WTC11 (cell line): ENCODE measurements around the gene KCTD1. TPM values are rescaled to one million over a fixed set of nuclear protein-coding genes. Genes with fewer than 3 reads are reported as not detected.

Experiments used
- ATAC-seq: fragments of 200-7000 bp; cut with Tn5 transposase; 2 replicates; pipeline ENCODE4 v1.10.0; 2021; ENCODE audit warnings: mild to moderate bottlenecking, moderate library complexity
- CTCF ChIA-PET: fragments of 300-600 bp; sonication (Branson Sonifier 250); formaldehyde crosslinking; loops from one replicate; lab custom pipeline; 2021; ENCODE audit warnings: antibody characterized with exemption; lab: Charles Lee
- POLR2A ChIA-PET: fragments of 350-600 bp; sonication (Branson Sonifier 250); formaldehyde crosslinking; loops from one replicate; lab custom pipeline; 2021; ENCODE audit warnings: antibody characterized with exemption; lab: Charles Lee
- DNase-seq: peaks from one replicate; pipeline ENCODE4 v3.0.0; 2021; ENCODE audit warnings: low spot score
- H3K27ac Mint-ChIP-seq: 2 replicates; pipeline ENCODE4 v1.8.0; 2021; ENCODE audit warnings: mixed read lengths
- H3K27me3 Mint-ChIP-seq: 2 replicates; pipeline ENCODE4 v1.8.0; 2021; ENCODE audit warnings: low read depth, mild to moderate bottlenecking, moderate library complexity, mixed read lengths
- H3K36me3 Mint-ChIP-seq: 2 replicates; pipeline ENCODE4 v1.8.0; 2021; ENCODE audit warnings: mixed read lengths
- H3K4me1 Mint-ChIP-seq: 2 replicates; pipeline ENCODE4 v1.8.0; 2022; ENCODE audit warnings: mixed read lengths
- H3K4me3 Mint-ChIP-seq: 2 replicates; pipeline ENCODE4 v1.8.0; 2021; ENCODE audit warnings: mild to moderate bottlenecking, moderate library complexity, mixed read lengths
- H3K9me3 Mint-ChIP-seq: 2 replicates; pipeline ENCODE4 v1.8.0; 2021; ENCODE audit warnings: mixed read lengths
- EMX1 ChIP-seq: fragments of 250-450 bp; sonication (Bioruptor Pico); IDR thresholded peaks from 2 replicates; pipeline ENCODE4 v1.8.0; 2021; ENCODE audit warnings: mild to moderate bottlenecking
- GABPB1 ChIP-seq: sonication (generic); formaldehyde crosslinking; IDR thresholded peaks from 2 replicates; pipeline ENCODE4 v1.8.1; 2023; ENCODE audit warnings: mild to moderate bottlenecking, missing genetic modification reagents
- GRHL2 ChIP-seq: fragments of 250-450 bp; sonication (Bioruptor Pico); IDR thresholded peaks from 2 replicates; pipeline ENCODE4 v1.8.0; 2022; ENCODE audit warnings: mild to moderate bottlenecking, moderate library complexity; ENCODE audit not compliant: insufficient replicate concordance, severe bottlenecking
- HMGA2 ChIP-seq: fragments of 250-450 bp; sonication (Bioruptor Pico); IDR thresholded peaks from 2 replicates; pipeline ENCODE4 v1.4.0; 2021; ENCODE audit warnings: mild to moderate bottlenecking, moderate library complexity
- MXD4 ChIP-seq: fragments of 250-450 bp; sonication (Bioruptor Pico); IDR thresholded peaks from 2 replicates; pipeline ENCODE4 v1.8.0; 2021; ENCODE audit warnings: mild to moderate bottlenecking, moderate library complexity, borderline replicate concordance
- NR2C2 ChIP-seq: sonication (generic); formaldehyde crosslinking; IDR thresholded peaks from 2 replicates; pipeline ENCODE4 v1.8.0; 2022; ENCODE audit warnings: mild to moderate bottlenecking, missing genetic modification reagents
- NR3C1 ChIP-seq: sonication (generic); formaldehyde crosslinking; conservative IDR thresholded peaks from 2 replicates; pipeline ENCODE4 v1.8.1; 2023; ENCODE audit warnings: low read depth, mild to moderate bottlenecking, missing genetic modification reagents
- PRRX2 ChIP-seq: fragments of 250-450 bp; sonication (Bioruptor Pico); IDR thresholded peaks from 2 replicates; pipeline ENCODE4 v1.8.0; 2021; ENCODE audit warnings: mild to moderate bottlenecking
- SMAD3 ChIP-seq: sonication (generic); formaldehyde crosslinking; IDR thresholded peaks from 2 replicates; pipeline ENCODE4 v1.8.0; 2022; ENCODE audit warnings: missing genetic modification reagents, mild to moderate bottlenecking, borderline replicate concordance
- TEAD1 ChIP-seq: sonication (generic); formaldehyde crosslinking; IDR thresholded peaks from 2 replicates; pipeline ENCODE4 v1.8.0; 2022; ENCODE audit warnings: mild to moderate bottlenecking, missing genetic modification reagents
- TEAD4 ChIP-seq: sonication (generic); formaldehyde crosslinking; IDR thresholded peaks from 2 replicates; pipeline ENCODE4 v1.8.0; 2022; ENCODE audit warnings: mild to moderate bottlenecking, missing genetic modification reagents
- TP53 ChIP-seq: sonication (generic); formaldehyde crosslinking; IDR thresholded peaks from 2 replicates; pipeline ENCODE4 v1.8.1; 2023; ENCODE audit warnings: mild to moderate bottlenecking, missing genetic modification reagents
- ZNF263 ChIP-seq: sonication (generic); formaldehyde crosslinking; IDR thresholded peaks from 2 replicates; pipeline ENCODE4 v1.8.1; 2022; ENCODE audit warnings: low read depth, mild to moderate bottlenecking, moderate library complexity, missing genetic modification reagents
- ZNF317 ChIP-seq: sonication (generic); formaldehyde crosslinking; IDR thresholded peaks from 2 replicates; pipeline ENCODE4 v1.8.1; 2023; ENCODE audit warnings: low read depth, mild to moderate bottlenecking, moderate library complexity, missing genetic modification reagents, borderline replicate concordance
- ZNF396 ChIP-seq: fragments of 250-450 bp; sonication (Bioruptor Pico); IDR thresholded peaks from 2 replicates; pipeline ENCODE4 v1.8.0; 2021; ENCODE audit warnings: mild to moderate bottlenecking, moderate library complexity, borderline replicate concordance
- ZNF416 ChIP-seq: fragments of 250-450 bp; sonication (Bioruptor Pico); IDR thresholded peaks from 2 replicates; pipeline ENCODE4 v1.9.0; 2021; ENCODE audit warnings: mild to moderate bottlenecking, inconsistent platforms
- total RNA-seq: library from RNA; stranded (reverse); gene quantifications from 3 replicates; pipeline ENCODE4 v1.2.3, GENCODE V29; 2021
- TF ChIP-seq, protein P1 (sequence below): fragments of 250-450 bp; sonication (Bioruptor Pico); IDR thresholded peaks from 2 replicates; pipeline ENCODE4 v1.9.0; 2021; ENCODE audit warnings: mild to moderate bottlenecking
- TF ChIP-seq, protein P2 (sequence below): sonication (generic); formaldehyde crosslinking; IDR thresholded peaks from 2 replicates; pipeline ENCODE4 v1.8.0; 2022; ENCODE audit warnings: missing genetic modification reagents
- TF ChIP-seq, protein P3 (sequence below): sonication (generic); formaldehyde crosslinking; IDR thresholded peaks from 2 replicates; pipeline ENCODE4 v1.8.1; 2023; ENCODE audit warnings: mild to moderate bottlenecking, moderate library complexity, missing genetic modification reagents

Gene KCTD1
- total RNA-seq, 1 experiment from 2014 or later, result 23.3 TPM

DNA sequence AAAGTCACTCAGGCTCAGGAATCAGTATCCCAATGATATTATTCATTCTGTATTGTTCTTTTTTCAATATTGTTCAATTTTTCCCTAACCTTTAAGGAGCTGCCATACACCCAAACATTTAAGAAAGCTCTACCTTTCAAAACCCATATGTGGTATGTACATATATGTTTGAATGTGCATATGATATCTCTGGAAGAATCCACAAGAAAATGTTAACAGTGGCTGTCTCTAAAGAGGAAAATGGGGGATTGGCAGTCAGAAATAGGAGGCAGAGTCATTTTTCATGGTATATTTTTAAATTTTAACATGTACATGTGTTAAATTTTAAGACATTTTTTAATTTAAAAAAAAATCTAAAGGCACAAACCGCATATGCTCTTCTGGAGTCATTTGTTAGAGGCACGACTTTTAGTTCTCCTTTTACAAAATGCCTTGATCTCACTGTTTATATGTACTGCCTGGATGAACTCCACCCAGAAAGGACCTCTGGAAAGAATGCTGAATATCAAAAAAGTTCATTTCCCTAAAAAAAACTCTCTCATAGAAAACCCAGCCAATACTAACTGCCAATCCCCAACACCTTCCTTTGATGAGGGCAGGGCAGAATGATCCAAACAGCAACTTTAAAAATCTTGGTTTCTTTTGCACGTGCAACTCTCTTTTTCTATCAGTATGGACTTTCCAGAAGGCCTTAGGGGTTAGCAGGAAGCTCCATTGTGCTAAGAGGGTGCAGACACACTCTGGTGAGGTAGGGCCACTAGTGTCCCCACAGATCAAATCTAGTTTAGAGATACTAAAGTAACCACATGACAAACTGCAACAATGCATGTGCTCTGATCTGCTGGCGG, 23.6 kb downstream of the KCTD1 start:
- peaks cover 65% of the 10 kb centered on the region for H3K4me1 Mint-ChIP-seq
- H3K27me3 Mint-ChIP-seq, result no peaks in the 10 kb centered on the region
- H3K4me3 Mint-ChIP-seq, result no peak overlapping the region
- H3K36me3 Mint-ChIP-seq, result no peaks in the 10 kb centered on the region
- CTCF ChIA-PET, result interaction anchor here (3.9 kb wide), 1 partner anchor 23 kb away, joined by 28 read pairs; the partner anchor contains the start of gene KCTD1
- H3K27ac Mint-ChIP-seq, result no peak overlapping the region
- no peak for DNase-seq
- TF ChIP-seq, protein P1, sequence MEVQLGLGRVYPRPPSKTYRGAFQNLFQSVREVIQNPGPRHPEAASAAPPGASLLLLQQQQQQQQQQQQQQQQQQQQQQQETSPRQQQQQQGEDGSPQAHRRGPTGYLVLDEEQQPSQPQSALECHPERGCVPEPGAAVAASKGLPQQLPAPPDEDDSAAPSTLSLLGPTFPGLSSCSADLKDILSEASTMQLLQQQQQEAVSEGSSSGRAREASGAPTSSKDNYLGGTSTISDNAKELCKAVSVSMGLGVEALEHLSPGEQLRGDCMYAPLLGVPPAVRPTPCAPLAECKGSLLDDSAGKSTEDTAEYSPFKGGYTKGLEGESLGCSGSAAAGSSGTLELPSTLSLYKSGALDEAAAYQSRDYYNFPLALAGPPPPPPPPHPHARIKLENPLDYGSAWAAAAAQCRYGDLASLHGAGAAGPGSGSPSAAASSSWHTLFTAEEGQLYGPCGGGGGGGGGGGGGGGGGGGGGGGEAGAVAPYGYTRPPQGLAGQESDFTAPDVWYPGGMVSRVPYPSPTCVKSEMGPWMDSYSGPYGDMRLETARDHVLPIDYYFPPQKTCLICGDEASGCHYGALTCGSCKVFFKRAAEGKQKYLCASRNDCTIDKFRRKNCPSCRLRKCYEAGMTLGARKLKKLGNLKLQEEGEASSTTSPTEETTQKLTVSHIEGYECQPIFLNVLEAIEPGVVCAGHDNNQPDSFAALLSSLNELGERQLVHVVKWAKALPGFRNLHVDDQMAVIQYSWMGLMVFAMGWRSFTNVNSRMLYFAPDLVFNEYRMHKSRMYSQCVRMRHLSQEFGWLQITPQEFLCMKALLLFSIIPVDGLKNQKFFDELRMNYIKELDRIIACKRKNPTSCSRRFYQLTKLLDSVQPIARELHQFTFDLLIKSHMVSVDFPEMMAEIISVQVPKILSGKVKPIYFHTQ (CRISPR knock-in tag), result no peak
- TF ChIP-seq TEAD1 (CRISPR knock-in tag), result no peak
- no peak for TF ChIP-seq NR2C2
- no peak for TF ChIP-seq NR3C1 (CRISPR knock-in tag)
- POLR2A ChIA-PET, result interaction anchor here (0.9 kb wide), 1 partner anchor 9 kb away, joined by 6 read pairs; no protein-coding TSS in a partner anchor
- ATAC-seq, result no peak
- H3K9me3 Mint-ChIP-seq, result no peaks in the 10 kb centered on the region

DNA sequence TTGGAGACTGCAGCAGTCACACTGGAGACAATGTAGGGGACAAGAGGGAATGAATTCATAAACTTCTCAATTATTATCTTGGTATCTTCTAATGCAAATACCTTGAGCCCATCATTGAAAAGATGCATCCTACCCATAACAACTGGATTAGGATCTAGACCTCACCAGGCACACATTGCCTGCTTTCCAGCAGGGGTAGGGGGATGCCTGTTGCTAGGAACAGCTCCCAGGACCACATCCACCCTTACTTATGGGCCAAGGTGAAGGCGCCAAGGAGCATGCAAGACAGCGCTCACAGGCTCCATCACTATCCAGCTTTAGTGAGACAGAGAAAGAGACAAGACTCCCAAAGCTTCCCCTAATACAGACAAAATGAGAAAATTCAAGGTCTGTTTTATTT, 24.4 kb downstream of the KCTD1 start:
- TF ChIP-seq ZNF396 (CRISPR knock-in tag) (no peak), ZNF263 (CRISPR knock-in tag) (no peak), PRRX2 (CRISPR knock-in tag) (no peak), ZNF317 (CRISPR knock-in tag) (no peak)
- TF ChIP-seq, protein P2, sequence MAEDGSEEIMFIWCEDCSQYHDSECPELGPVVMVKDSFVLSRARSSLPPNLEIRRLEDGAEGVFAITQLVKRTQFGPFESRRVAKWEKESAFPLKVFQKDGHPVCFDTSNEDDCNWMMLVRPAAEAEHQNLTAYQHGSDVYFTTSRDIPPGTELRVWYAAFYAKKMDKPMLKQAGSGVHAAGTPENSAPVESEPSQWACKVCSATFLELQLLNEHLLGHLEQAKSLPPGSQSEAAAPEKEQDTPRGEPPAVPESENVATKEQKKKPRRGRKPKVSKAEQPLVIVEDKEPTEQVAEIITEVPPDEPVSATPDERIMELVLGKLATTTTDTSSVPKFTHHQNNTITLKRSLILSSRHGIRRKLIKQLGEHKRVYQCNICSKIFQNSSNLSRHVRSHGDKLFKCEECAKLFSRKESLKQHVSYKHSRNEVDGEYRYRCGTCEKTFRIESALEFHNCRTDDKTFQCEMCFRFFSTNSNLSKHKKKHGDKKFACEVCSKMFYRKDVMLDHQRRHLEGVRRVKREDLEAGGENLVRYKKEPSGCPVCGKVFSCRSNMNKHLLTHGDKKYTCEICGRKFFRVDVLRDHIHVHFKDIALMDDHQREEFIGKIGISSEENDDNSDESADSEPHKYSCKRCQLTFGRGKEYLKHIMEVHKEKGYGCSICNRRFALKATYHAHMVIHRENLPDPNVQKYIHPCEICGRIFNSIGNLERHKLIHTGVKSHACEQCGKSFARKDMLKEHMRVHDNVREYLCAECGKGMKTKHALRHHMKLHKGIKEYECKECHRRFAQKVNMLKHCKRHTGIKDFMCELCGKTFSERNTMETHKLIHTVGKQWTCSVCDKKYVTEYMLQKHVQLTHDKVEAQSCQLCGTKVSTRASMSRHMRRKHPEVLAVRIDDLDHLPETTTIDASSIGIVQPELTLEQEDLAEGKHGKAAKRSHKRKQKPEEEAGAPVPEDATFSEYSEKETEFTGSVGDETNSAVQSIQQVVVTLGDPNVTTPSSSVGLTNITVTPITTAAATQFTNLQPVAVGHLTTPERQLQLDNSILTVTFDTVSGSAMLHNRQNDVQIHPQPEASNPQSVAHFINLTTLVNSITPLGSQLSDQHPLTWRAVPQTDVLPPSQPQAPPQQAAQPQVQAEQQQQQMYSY, result no peak
- TF ChIP-seq, all 79 proteins: peak for 0
- H3K36me3 Mint-ChIP-seq, result no peaks in the 10 kb centered on the region
- H3K27ac Mint-ChIP-seq, result 0 out of 2 replicates have a peak overlapping the region, but pooled peaks have one; percentile 43
- peaks cover 63% of the 10 kb centered on the region for H3K4me1 Mint-ChIP-seq
- DNase-seq (no peak), ATAC-seq (no peak)
- no peaks in the 10 kb centered on the region for H3K27me3 Mint-ChIP-seq
- no peaks in the 10 kb centered on the region for H3K9me3 Mint-ChIP-seq
- H3K4me3 Mint-ChIP-seq, result no peak overlapping the region
- CTCF ChIA-PET, result interaction anchor here (0.8 to 3.9 kb wide), 2 partner anchors 24 to 55 kb away, joined by 3 to 28 read pairs; partner anchors contain the start of gene KCTD1
- POLR2A ChIA-PET, result interaction anchor here (0.9 kb wide), 1 partner anchor 8 kb away, joined by 6 read pairs; no protein-coding TSS in a partner anchor

DNA sequence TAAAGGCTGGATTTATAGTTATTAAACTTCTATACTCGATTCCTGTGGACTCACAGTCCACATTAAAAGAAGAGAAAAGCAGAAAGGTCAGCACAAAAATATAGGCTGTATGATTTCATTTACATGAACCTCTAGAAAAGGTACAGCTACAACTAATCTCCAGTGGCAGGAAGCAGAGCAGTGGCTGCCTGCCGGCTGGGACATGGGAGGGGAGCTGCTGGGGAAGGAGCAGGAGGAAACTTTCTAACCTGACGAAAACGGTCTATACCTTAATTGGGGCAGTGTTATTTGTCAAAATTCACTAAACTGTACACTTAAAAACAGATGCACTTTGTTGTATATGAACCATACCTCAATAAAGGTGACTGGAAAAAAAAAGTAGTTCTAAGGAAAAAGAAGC, 26.7 kb downstream of the KCTD1 start:
- Mint-ChIP-seq H3K4me1 (peaks cover 55% of the 10 kb centered on the region), H3K27ac (peak overlapping the region; percentile 50; the same call in 1 of the 2 replicates), H3K36me3 (no peaks in the 10 kb centered on the region), H3K9me3 (no peaks in the 10 kb centered on the region), H3K4me3 (no peak overlapping the region), H3K27me3 (no peaks in the 10 kb centered on the region)
- no peak for DNase-seq
- no peak for ATAC-seq
- CTCF ChIA-PET, result interaction anchor here (0.8 kb wide), 1 partner anchor 53 kb away, joined by 3 read pairs; no protein-coding TSS in a partner anchor
- POLR2A ChIA-PET, result interaction anchor here (1.1 kb wide), 1 partner anchor 43 kb away, joined by 3 read pairs; no protein-coding TSS in a partner anchor
- TF ChIP-seq, protein P1 (CRISPR knock-in tag), result no peak
- TF ChIP-seq TEAD1 (CRISPR knock-in tag) (no peak), ZNF416 (CRISPR knock-in tag) (no peak), GABPB1 (CRISPR knock-in tag) (no peak), EMX1 (no peak), TP53 (CRISPR knock-in tag) (no peak), TEAD4 (CRISPR knock-in tag) (no peak), HMGA2 (CRISPR knock-in tag) (no peak), PRRX2 (CRISPR knock-in tag) (no peak), GRHL2 (no peak), SMAD3 (CRISPR knock-in tag) (no peak), MXD4 (CRISPR knock-in tag) (no peak)
- TF ChIP-seq, protein P3, sequence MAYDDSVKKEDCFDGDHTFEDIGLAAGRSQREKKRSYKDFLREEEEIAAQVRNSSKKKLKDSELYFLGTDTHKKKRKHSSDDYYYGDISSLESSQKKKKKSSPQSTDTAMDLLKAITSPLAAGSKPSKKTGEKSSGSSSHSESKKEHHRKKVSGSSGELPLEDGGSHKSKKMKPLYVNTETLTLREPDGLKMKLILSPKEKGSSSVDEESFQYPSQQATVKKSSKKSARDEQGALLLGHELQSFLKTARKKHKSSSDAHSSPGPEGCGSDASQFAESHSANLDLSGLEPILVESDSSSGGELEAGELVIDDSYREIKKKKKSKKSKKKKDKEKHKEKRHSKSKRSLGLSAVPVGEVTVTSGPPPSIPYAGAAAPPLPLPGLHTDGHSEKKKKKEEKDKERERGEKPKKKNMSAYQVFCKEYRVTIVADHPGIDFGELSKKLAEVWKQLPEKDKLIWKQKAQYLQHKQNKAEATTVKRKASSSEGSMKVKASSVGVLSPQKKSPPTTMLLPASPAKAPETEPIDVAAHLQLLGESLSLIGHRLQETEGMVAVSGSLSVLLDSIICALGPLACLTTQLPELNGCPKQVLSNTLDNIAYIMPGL (CRISPR knock-in tag), result no peak
